HCT116 (cell line): ENCODE data around the gene PMF1. TPM values are rescaled to one million over a fixed set of nuclear protein-coding genes. Genes with fewer than 3 reads are reported as not detected.

Experiments used
- ATAC-seq: fragments of 200-7000 bp; cut with Tn5 transposase; 2 replicates; pipeline ENCODE4 v1.9.1; 2020; ENCODE audit warnings: mild to moderate bottlenecking, moderate library complexity
- BruUV-seq: library from RNA; stranded (reverse); fragments of 400-500 nt; replicated peaks from 2 replicates; lab custom pipeline; 2021; lab: Mats Ljungman, UMichigan
- CTCF ChIA-PET: fragments of 300-600 bp; sonication (Branson Sonifier 250); formaldehyde crosslinking; loops from one replicate; lab custom pipeline; 2021; ENCODE audit warnings: antibody characterized with exemption; lab: Charles Lee
- POLR2A ChIA-PET: fragments of 300-600, 350-600 bp; sonication (Branson Sonifier 250); formaldehyde crosslinking; loops from one replicate; lab custom pipeline; 2021; ENCODE audit warnings: antibody characterized with exemption; lab: Charles Lee
- RAD21 ChIA-PET, 2 experiments: fragments of 300-600 bp; sonication (Branson Sonifier 250); formaldehyde crosslinking; loops; one replicate each; lab custom pipeline; 2023; ENCODE audit warnings: low total read pairs in 2 of 2; ENCODE audit not compliant: uncharacterized antibody in 2 of 2, unreplicated experiment in 2 of 2, low non-redundant PET in 1 of 2; lab: Charles Lee
- DNase-seq: peaks from one replicate; pipeline ENCODE4 v3.0.0-alpha.2; 2010; ENCODE audit warnings: low read depth, low spot score
- H2AFZ ChIP-seq: fragments of 200-600 bp; shearing (Covaris generic), sonication (generic); 2 replicates; pipeline ENCODE4 v1.6.1; 2017; ENCODE audit warnings: low read depth, mixed run types, mixed read lengths, antibody characterized with exemption, low read length; ENCODE audit not compliant: poor library complexity, severe bottlenecking
- H3K27ac ChIP-seq: 2 replicates; pipeline ENCODE4 v1.5.1; 2012; ENCODE audit warnings: low read depth, low read length
- H3K27me3 ChIP-seq: fragments of 200-600 bp; sonication (generic); 2 replicates; pipeline ENCODE4 v1.6.1; 2016; ENCODE audit warnings: mixed run types, low read length, mixed read lengths; ENCODE audit not compliant: insufficient read depth
- H3K36me3 ChIP-seq, 2 experiments: fragments of 200-500 bp in 1 of 2; fragments of 200-600 bp in 1 of 2; sonication (Bioruptor generic) in 1 of 2; sonication (generic) in 1 of 2; 2 replicates each; pipeline versions ENCODE4 v1.5.1 to v1.6.1; 2014 to 2016; ENCODE audit warnings: low read length in 2 of 2, inconsistent platforms in 1 of 2, mixed read lengths in 1 of 2, mixed run types in 1 of 2; ENCODE audit not compliant: insufficient read depth in 2 of 2, control insufficient read depth in 1 of 2
- H3K4me1 ChIP-seq, 2 experiments: fragments of 200-600 bp in 1 of 2; sonication (generic) in 1 of 2; 2 replicates each; pipeline versions ENCODE4 v1.5.1 to v1.6.1; 2012 to 2017; ENCODE audit warnings: low read length in 2 of 2, inconsistent platforms in 1 of 2, mild to moderate bottlenecking in 1 of 2, mixed read lengths in 1 of 2, mixed run types in 1 of 2, moderate library complexity in 1 of 2; ENCODE audit not compliant: insufficient read depth in 2 of 2, control insufficient read depth in 1 of 2
- H3K4me2 ChIP-seq: fragments of 200-600 bp; sonication (generic); 2 replicates; pipeline ENCODE4 v1.6.1; 2017; ENCODE audit warnings: mixed run types, low read length, mixed read lengths
- H3K4me3 ChIP-seq, 2 experiments: fragments of 200-600 bp in 1 of 2; sonication (generic) in 1 of 2; replicated peaks in 1 of 2; 2 replicates each; pipeline ENCODE4 v1.5.1; 2011 to 2016; ENCODE audit warnings: low read length in 2 of 2, control low read depth in 1 of 2, low read depth in 1 of 2, mild to moderate bottlenecking in 1 of 2, mixed read lengths in 1 of 2, mixed run types in 1 of 2
- H3K79me2 ChIP-seq: fragments of 200-600 bp; sonication (generic); 2 replicates; pipeline ENCODE4 v1.6.1; 2017; ENCODE audit warnings: mild to moderate bottlenecking, mixed run types, low read length, moderate library complexity, mixed read lengths; ENCODE audit not compliant: insufficient read depth
- H3K9ac ChIP-seq: fragments of 200-600 bp; sonication (generic); 2 replicates; pipeline ENCODE4 v1.6.1; 2016; ENCODE audit warnings: low read length, mixed read lengths
- H3K9me2 ChIP-seq: fragments of 200-600 bp; sonication (generic), shearing (Covaris generic); 2 replicates; pipeline ENCODE4 v1.6.1; 2017; ENCODE audit warnings: mixed run types, mild to moderate bottlenecking, moderate library complexity; ENCODE audit not compliant: insufficient read depth
- H3K9me3 ChIP-seq, 2 experiments: fragments of 200-500 bp in 1 of 2; fragments of 200-600 bp in 1 of 2; sonication (Bioruptor generic) in 1 of 2; sonication (generic) in 1 of 2; 2 replicates each; pipeline ENCODE4 v1.6.1; 2014 to 2017; ENCODE audit warnings: low read length in 2 of 2, mixed read lengths in 2 of 2, inconsistent platforms in 1 of 2, low read depth in 1 of 2, mild to moderate bottlenecking in 1 of 2, mixed run types in 1 of 2, moderate library complexity in 1 of 2; ENCODE audit not compliant: control insufficient read depth in 1 of 2, insufficient read depth in 1 of 2
- H4K20me1 ChIP-seq: fragments of 200-600 bp; sonication (generic), shearing (Covaris generic); 2 replicates; pipeline ENCODE4 v1.6.1; 2017; ENCODE audit warnings: mixed run types, mild to moderate bottlenecking, moderate library complexity; ENCODE audit not compliant: insufficient read depth
- CBX3 ChIP-seq: IDR thresholded peaks from 2 replicates; pipeline ENCODE4 v1.6.1; 2012; ENCODE audit warnings: low read depth
- EGR1 ChIP-seq: IDR thresholded peaks from 2 replicates; pipeline ENCODE4 v1.6.1; 2012; ENCODE audit warnings: low read depth
- ELF1 ChIP-seq: IDR thresholded peaks from 2 replicates; pipeline ENCODE4 v1.6.1; 2012; ENCODE audit warnings: low read depth, borderline replicate concordance
- EZH2 ChIP-seq: fragments of 200-600 bp; sonication (generic); IDR thresholded peaks from 2 replicates; pipeline ENCODE4 v1.6.1; 2017; ENCODE audit warnings: antibody characterized with exemption, mixed run types
- EZH2phosphoT487 ChIP-seq: fragments of 200-600 bp; IDR thresholded peaks from 2 replicates; pipeline ENCODE4 v1.6.1; 2018; ENCODE audit warnings: antibody characterized with exemption, borderline replicate concordance
- JUND ChIP-seq: IDR thresholded peaks from 2 replicates; pipeline ENCODE4 v1.6.1; 2012
- POLR2AphosphoS5 ChIP-seq: IDR thresholded peaks from 2 replicates; pipeline ENCODE4 v1.6.1; 2011; ENCODE audit warnings: mild to moderate bottlenecking, low read depth, low read length, moderate library complexity
- RAD21 ChIP-seq: IDR thresholded peaks from 2 replicates; pipeline ENCODE4 v1.6.1; 2012; ENCODE audit warnings: low read depth, mild to moderate bottlenecking
- SIN3A ChIP-seq: IDR thresholded peaks from 2 replicates; pipeline ENCODE4 v1.6.1; 2012; ENCODE audit warnings: low read depth
- SP1 ChIP-seq: IDR thresholded peaks from 2 replicates; pipeline ENCODE4 v1.6.1; 2012; ENCODE audit warnings: low read depth
- SRF ChIP-seq: IDR thresholded peaks from 2 replicates; pipeline ENCODE4 v1.6.1; 2012; ENCODE audit warnings: low read depth
- TCF7L2 ChIP-seq: IDR thresholded peaks from 2 replicates; pipeline ENCODE4 v1.7.0; 2011; ENCODE audit warnings: borderline replicate concordance, inconsistent platforms; ENCODE audit not compliant: insufficient read depth, insufficient read length; ENCODE audit errors: extremely low read depth
- ZFX ChIP-seq: fragments of 450-650 bp; IDR thresholded peaks from 2 replicates; pipeline ENCODE4 v1.6.1; 2017
- ZNF274 ChIP-seq: fragments of 200-500 bp; sonication (Bioruptor generic); IDR thresholded peaks from 2 replicates; pipeline ENCODE4 v1.6.1; 2014; ENCODE audit warnings: mild to moderate bottlenecking, low read depth, low read length, inconsistent platforms
- intact Hi-C: fragments of 100-400 bp; cut with micrococcal nuclease; formaldehyde crosslinking; loops from 2 replicates; pipeline ENCODE4 v1.10.0; 2022
- total RNA-seq: library from RNA; stranded (reverse); gene quantifications from one replicate; pipeline ENCODE4 v1.2.1, GENCODE V29; 2021; ENCODE audit not compliant: unreplicated experiment
- TF ChIP-seq, protein P1 (sequence below): IDR thresholded peaks from 2 replicates; pipeline ENCODE4 v1.6.1; 2012
- TF ChIP-seq, protein P2 (sequence below): IDR thresholded peaks from 2 replicates; pipeline ENCODE4 v1.6.1; 2012; ENCODE audit warnings: low read depth
- TF ChIP-seq, protein P3 (sequence below): IDR thresholded peaks from 2 replicates; pipeline ENCODE4 v1.6.1; 2011; ENCODE audit warnings: mild to moderate bottlenecking, low read length, moderate library complexity; ENCODE audit not compliant: insufficient replicate concordance; ENCODE audit errors: extremely low read depth
- TF ChIP-seq, protein P4 (sequence below): IDR thresholded peaks from 2 replicates; pipeline ENCODE4 v1.6.1; 2012

The PMF1 gene
- total RNA-seq, 1 experiment from 2014 or later, result 52.6 TPM

DNA sequence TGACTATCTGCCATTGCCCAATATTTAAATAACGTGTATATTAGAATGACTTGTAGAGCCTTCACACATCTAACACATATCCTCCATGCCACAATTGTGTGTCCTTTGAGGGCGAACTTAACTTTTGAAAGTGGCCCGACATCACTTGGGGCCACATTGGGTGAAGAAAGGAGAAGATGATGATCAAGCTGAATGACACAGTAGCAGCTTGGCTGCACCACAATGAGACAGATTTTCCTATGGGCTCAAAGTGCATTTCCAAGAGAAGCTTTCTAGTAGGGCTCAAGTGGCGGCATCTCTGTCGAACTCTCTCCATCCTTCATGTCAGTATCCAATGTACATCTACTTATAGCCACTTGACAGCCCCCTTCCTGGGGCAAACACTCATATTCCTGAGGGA is 25.4 kb downstream of the PMF1 start:
- no peaks in the 10 kb centered on the region for H4K20me1 ChIP-seq
- BruUV-seq, result no TSS peak
- peaks cover 10 to 21% of the 10 kb centered on the region in 2 experiments for H3K4me1 ChIP-seq
- ChIA-PET POLR2A (no interaction called here), CTCF (interaction anchor here (0.6 kb wide), 1 partner anchor 13 kb away, joined by 4 read pairs; no protein-coding TSS in a partner anchor), RAD21 (no interaction called here)
- TF ChIP-seq SRF (no peak), EGR1 (no peak), RAD21 (no peak), EZH2phosphoT487 (no peak), ZNF274 (no peak), SIN3A (no peak), POLR2AphosphoS5 (no peak), JUND (no peak), ZFX (no peak), ELF1 (no peak), EZH2 (no peak), CBX3 (no peak), SP1 (no peak), TCF7L2 (no peak)
- TF ChIP-seq, protein P1, sequence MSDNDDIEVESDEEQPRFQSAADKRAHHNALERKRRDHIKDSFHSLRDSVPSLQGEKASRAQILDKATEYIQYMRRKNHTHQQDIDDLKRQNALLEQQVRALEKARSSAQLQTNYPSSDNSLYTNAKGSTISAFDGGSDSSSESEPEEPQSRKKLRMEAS, result no peak
- TF ChIP-seq, protein P2, sequence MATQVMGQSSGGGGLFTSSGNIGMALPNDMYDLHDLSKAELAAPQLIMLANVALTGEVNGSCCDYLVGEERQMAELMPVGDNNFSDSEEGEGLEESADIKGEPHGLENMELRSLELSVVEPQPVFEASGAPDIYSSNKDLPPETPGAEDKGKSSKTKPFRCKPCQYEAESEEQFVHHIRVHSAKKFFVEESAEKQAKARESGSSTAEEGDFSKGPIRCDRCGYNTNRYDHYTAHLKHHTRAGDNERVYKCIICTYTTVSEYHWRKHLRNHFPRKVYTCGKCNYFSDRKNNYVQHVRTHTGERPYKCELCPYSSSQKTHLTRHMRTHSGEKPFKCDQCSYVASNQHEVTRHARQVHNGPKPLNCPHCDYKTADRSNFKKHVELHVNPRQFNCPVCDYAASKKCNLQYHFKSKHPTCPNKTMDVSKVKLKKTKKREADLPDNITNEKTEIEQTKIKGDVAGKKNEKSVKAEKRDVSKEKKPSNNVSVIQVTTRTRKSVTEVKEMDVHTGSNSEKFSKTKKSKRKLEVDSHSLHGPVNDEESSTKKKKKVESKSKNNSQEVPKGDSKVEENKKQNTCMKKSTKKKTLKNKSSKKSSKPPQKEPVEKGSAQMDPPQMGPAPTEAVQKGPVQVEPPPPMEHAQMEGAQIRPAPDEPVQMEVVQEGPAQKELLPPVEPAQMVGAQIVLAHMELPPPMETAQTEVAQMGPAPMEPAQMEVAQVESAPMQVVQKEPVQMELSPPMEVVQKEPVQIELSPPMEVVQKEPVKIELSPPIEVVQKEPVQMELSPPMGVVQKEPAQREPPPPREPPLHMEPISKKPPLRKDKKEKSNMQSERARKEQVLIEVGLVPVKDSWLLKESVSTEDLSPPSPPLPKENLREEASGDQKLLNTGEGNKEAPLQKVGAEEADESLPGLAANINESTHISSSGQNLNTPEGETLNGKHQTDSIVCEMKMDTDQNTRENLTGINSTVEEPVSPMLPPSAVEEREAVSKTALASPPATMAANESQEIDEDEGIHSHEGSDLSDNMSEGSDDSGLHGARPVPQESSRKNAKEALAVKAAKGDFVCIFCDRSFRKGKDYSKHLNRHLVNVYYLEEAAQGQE, result no peak
- TF ChIP-seq, protein P3, sequence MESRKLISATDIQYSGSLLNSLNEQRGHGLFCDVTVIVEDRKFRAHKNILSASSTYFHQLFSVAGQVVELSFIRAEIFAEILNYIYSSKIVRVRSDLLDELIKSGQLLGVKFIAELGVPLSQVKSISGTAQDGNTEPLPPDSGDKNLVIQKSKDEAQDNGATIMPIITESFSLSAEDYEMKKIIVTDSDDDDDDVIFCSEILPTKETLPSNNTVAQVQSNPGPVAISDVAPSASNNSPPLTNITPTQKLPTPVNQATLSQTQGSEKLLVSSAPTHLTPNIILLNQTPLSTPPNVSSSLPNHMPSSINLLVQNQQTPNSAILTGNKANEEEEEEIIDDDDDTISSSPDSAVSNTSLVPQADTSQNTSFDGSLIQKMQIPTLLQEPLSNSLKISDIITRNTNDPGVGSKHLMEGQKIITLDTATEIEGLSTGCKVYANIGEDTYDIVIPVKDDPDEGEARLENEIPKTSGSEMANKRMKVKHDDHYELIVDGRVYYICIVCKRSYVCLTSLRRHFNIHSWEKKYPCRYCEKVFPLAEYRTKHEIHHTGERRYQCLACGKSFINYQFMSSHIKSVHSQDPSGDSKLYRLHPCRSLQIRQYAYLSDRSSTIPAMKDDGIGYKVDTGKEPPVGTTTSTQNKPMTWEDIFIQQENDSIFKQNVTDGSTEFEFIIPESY, result no peak
- TF ChIP-seq, protein P4, sequence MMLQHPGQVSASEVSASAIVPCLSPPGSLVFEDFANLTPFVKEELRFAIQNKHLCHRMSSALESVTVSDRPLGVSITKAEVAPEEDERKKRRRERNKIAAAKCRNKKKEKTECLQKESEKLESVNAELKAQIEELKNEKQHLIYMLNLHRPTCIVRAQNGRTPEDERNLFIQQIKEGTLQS, result no peak
- no peak overlapping the region for H3K27ac ChIP-seq
- H3K4me2 ChIP-seq, result no peak overlapping the region
- ATAC-seq, result no peak
- H3K9me3 ChIP-seq, result no peaks in the 10 kb centered on the region
- no peak overlapping the region for H3K9ac ChIP-seq
- DNase-seq, result no peak
- H3K9me2 ChIP-seq, result no peaks in the 10 kb centered on the region
- no peaks in the 10 kb centered on the region for H3K79me2 ChIP-seq
- intact Hi-C loops, result no loop called here
- peaks cover 0 to 11% of the 10 kb centered on the region in 2 experiments; a peak in 2 of 4 replicates for H3K36me3 ChIP-seq
- no peaks in the 10 kb centered on the region for H3K27me3 ChIP-seq
- H3K4me3 ChIP-seq, result no peak overlapping the region
- H2AFZ ChIP-seq, result no peak overlapping the region
